Dermis microvascular lymphatic vessel endothelial cell (primary cell): ENCODE measurements around the gene ASTN1. TPM values are rescaled to one million over a fixed set of nuclear protein-coding genes. Genes with fewer than 3 reads are reported as not detected.

Source experiments
- DNase-seq, 2 donors: peaks; one replicate each; pipeline versions ENCODE4 v3.0.0 to v3.0.0-alpha.2; 2010; ENCODE audit warnings: low read depth in 2 of 2
- total RNA-seq: library from RNA; depleted of rRNA; stranded (reverse); fragments of >200 nt; gene quantifications from 2 replicates; pipeline ENCODE4 v1.2.1, GENCODE V29; 2014

ASTN1 gene
- total RNA-seq, 1 donor from 2014 or later = not detected

DNA sequence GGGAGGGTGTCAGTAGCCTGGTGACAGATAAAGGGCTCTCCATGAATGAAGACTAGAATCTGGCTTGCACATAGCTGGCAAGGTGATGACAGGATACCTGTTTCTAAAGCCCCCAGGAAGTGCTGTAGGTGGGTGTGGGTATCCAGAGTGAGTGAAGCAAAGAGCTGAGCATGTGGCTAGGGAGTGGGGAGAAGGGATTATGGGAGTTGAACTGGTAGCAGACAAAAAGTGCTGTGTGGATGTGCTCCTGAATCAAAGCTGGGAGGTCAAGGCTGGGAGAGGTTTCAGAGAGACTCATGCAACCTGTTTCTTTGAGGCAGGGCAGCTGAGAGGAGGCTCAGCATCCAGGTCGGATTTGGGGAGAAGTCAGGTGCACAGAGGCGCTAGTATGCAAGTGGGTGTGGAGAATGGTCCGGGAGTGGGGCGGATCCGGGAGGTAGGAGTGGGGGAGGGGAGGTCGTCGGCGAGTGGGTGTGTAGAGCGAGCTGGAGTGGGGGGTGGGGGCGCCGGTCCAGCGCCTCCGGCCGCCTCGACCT, 600 bp downstream of the ASTN1 start:
- DNase-seq = no peak

DNA sequence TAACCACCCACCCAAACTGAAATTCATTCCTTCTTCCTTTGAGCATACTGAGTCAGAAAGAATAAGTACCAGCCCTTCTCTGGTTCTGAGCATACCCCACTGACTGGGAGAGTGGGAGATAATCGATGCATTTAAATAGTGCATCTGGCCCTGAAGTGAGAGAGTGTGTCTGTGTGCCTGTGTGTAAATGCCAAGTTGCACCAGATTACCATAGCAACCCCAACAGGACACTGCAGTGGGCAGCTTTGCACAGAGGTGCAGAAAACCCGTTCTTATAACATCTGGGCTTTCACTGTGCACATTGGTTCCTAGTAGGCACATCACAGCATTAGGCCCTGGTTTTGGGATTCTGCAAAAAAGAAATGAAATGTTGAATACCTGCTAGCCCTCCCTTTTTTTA, 2.3 kb downstream of the ASTN1 start:
- no peak for DNase-seq

DNA sequence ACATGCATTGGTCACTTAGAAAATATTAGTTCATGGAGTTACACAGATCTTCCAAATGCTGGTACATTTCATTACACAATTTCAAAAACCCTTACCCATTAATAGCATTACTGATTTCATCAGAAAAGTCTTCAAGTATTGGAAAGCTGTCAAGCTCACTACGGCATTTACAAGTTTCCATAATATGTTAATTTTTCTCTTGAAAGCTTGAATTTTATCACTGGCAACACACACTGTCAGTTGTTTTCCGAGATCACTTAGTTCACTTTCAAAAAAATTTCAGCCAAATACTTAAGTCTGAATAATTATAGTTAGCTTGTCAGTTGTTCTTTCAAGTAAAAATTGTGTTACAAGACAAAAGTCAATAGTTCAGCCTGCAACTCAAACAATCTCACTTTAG, 18.0 kb downstream of the ASTN1 start:
- DNase-seq = no peak

DNA sequence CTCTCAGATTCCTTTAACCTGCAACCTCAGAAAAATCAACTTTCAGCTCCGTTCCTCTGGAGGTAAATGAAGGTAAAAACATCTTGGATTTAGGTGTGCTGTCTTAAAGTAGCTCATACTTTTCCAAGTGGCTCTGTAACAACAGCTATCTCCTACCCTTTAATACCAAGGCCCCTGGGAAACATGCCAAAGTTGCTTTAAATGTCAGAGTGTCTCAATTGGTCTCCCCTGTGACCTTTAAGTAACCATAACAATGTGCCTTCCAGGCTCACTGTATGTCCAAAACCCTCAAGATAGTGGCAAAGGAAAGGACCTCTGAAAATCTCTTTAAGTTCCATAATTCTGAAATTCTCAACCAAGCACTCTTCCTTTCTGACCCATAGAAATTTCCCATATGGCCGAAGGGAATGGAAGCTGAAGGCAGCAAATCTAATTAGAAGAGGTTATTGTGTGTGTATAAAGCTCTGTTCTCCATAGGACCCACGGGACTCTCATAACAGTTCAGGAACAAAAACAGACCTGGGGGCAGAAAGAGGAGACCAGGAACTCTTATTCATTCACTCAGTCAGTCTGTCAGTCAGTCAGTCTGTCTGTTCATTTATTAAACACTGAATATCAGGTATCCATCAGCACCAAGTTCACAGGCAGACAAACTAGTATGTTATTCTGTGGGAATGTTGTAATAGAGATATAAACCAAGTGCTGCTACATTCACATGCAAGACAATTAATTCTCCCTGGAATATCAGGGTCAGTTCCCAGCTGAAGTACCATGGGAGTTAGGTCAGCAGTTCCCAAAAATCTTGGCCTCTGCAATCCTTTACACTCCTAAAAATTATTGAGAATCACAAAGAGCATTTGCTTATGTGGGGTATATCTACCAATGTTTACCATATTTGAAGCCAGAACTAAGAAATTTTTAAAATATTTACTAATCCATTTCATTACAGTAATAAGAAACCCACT, 19.1 kb downstream of the ASTN1 start:
- DNase-seq = no peak

GRCh38 chr1:177142791-177143271, 21.7 kb downstream of the ASTN1 start:
- DNase-seq = no peak

DNA sequence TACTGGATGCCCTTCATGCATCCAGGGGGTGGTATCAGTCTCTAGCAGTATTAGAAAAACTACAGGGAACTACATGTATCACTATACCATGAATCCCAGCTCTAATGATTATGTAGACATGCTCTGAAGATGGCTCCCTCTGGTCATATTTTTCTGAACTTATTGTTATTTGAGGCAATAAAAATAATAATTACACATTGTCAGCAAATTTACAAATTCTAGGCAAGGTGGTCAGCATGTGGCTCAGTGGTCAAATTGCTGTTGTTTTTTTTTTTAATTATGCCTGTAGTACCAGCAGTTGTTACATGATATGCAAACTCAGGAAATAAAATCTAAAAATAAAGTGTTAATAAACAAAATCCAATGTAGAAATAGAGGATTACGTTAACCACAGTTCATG, 22.5 kb downstream of the ASTN1 start:
- DNase-seq = no peak

DNA sequence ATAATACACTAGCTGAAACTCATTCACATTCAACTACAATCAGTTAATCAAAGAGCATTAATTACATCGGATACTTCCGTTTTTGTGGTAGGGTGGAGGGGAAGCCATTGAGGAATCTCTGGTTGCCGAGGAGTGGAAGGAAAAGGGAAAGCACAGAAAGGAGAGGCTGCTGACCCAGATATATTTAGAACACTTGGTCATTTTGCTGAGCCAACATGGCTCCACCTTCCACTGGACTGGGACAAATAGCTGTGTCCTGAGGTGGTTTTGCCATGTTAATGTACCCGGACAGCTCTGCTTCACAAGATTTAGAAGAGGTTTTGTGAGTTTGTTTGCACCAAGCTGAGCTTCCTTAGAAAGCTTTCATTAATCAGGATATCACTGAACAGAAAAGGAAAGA, 26.2 kb downstream of the ASTN1 start:
- DNase-seq = no peak

- no peak for DNase-seq
Observed at GRCh38 chr1:177137814-177138213, 26.7 kb downstream of the ASTN1 start.

DNA sequence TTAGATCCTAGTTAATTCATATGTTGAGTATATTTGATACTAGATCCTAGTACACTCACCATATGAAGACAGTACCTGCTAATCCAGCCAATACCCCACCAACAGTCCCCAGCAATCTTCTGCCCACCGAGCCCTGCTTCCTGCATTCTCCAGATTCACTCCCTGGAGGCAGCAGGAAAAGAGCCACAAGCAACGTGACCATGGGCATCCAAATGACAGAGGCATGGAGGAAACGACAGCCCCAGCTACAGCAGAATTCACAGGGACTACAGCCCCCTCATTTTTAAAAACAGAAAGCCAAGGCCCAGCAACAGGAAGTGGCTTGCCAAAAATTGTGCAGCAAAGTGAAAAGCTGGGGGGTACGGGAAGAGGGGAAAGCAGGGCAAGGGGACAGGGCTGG, 29.3 kb downstream of the ASTN1 start:
- no peak for DNase-seq

- DNase-seq = no peak
Observed at GRCh38 chr1:177133977-177134538, 30.5 kb downstream of the ASTN1 start.

- DNase-seq = no peak
Observed at GRCh38 chr1:177132141-177132540, 32.4 kb downstream of the ASTN1 start.

DNA sequence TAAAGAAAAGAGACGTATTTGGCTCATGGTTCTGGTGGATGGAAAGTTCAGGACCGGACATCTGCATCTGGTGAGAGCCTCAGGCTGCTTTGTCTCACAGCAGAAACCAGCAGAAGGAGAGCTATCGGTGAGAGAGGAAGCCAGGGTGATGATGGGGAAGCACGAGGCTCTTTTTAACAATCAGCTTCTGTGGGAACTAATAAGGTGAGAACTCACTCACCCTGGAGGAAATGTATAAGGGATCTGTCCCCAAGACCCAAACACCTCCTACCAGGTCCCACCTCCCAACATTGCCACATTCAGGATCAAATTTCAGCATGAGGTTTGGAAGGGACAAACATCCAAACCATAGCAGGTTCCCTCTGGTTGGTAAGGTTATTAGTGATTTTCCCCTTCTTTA, 32.8 kb downstream of the ASTN1 start:
- DNase-seq = no peak

DNA sequence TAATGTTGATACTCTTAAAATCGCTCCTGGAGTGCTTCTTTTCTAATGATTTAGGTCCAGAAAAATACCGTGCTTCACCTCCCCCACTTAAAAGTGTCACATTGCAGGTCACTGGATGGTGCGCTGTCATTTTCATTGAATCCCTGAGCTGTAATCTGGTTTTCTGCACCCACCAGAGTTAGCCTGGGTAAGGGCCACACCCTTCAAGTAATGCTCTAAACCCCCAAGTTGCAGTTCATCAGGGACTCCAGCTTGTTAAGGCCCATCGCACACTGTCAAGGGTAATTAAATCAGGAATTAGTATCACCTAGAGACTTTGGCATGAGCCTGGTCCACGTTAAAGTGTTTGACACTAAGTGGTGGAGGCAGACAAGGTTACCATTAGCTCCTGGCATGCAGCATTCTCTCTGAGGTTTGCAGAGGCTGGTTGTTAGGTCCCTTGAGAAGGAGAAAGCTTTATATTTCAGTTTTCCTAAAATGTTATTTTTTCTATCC, 34.0 kb downstream of the ASTN1 start:
- no peak for DNase-seq

GRCh38 chr1:177128665-177129281, 35.7 kb downstream of the ASTN1 start:
- DNase-seq = no peak

- no peak for DNase-seq
Observed at GRCh38 chr1:177126267-177126666, 38.2 kb downstream of the ASTN1 start.

DNA sequence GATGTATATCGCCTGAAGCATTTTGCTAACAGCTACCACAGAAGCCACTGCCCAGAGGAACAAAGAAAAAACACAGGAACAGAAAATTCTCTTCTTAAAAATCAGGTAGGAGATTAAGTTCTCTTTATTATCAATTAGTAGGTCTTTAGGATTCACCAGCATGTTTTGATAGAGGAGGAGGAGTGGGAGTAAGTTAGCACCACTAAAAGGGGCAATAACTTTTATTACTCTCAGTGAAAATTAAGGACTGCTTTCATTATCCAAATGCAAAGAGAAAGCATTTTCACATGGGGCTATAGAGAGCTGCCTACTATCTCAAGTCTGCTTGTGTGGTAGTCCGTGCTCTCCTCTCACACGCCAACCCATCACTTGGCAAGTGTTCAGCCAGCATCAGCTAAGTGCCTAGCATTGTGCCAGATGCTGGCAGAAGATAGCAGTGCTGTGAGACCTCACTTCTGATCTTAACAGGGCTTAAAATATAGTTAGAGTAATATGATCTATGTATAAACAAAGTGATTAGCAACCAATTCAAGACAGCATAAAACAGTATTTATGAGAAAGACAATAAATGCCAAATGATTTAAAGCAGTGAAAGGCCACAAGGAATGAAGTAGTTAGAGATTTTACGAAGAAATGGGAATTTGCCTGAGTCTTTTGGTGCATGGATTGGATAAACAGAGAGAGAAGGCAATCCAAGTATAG, 39.8 kb downstream of the ASTN1 start:
- DNase-seq = no peak

DNA sequence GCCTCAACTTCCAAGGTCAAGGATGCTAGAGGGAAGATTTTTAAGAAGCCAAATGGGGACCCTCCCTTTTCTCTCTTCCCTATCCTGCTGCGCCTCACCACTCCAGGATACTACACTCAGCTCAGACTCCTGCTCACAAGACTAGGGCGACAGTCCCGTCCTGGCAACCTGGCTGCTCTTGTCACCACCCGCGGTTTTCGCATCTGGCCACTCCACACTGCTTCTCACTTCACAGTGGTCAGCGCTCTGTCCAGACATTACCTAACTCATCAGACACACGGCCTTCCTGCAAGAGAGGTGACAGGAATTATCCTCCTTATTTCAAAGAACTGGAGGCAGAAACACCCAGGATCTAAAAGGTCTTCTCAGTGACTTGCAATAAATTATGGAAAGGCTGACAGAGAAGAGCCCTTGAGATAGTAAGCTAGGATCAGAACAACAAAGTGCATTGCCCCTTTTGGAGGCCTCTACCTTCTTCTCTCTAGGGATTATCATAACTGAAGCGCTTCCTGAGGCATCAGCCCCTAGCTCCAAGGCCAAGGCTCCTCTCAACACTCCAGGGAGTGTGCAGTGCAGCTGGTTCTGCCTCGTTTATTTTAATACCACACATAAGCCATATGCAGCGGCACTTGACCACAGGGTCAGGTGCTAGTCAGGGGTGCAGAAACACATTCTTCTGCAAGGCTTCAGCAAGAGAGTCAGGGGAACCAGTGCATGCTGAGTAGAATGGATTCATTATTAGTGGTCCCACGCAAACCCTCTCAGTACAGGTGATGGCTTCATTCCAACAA, 41.9 kb downstream of the ASTN1 start:
- no peak for DNase-seq

- DNase-seq = no peak
Observed at GRCh38 chr1:177119311-177119710, 45.2 kb downstream of the ASTN1 start.

DNA sequence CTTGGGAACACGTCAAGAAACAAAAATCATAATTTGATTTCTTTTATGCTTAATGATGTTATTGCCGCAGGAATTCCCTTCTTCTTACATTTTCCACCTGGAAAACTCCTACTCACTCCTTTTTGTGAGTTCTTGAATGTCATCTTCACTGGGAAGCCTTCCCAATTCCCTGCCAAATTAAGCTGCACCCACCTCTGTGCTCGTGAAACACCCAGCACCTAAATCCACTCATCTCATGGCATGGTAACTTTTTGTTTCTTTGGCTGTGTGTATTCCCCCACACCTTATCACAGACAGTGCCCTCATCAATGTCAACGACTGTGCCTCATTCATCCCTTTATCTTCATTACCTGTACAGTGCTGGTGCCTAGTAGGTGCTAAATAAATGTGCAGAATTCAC, 45.6 kb downstream of the ASTN1 start:
- DNase-seq = no peak

- DNase-seq = no peak
Observed at GRCh38 chr1:177116941-177117340, 47.6 kb downstream of the ASTN1 start.
